HepG2 (cell line): Measurements from ENCODE around the gene PDGFA. TPM values are rescaled to one million over a fixed set of nuclear protein-coding genes. Genes with fewer than 3 reads are reported as not detected.

Experiments
- FOSL2 ChIP-seq: sonication (generic); formaldehyde crosslinking; IDR thresholded peaks from 2 replicates; pipeline ENCODE4 v1.4.0; 2020; ENCODE audit warnings: missing genetic modification reagents
- KDM2A ChIP-seq: sonication (generic); formaldehyde crosslinking; IDR thresholded peaks from 2 replicates; pipeline ENCODE4 v1.4.0; 2020; ENCODE audit warnings: low read depth, missing genetic modification reagents, borderline replicate concordance
- MED1 ChIP-seq: sonication (generic); formaldehyde crosslinking; IDR thresholded peaks from 2 replicates; pipeline ENCODE4 v1.4.0; 2020; ENCODE audit warnings: missing genetic modification reagents
- NR2F1 ChIP-seq, 2 experiments: fragments of 450-650 bp in 1 of 2; formaldehyde crosslinking in 1 of 2; IDR thresholded peaks; 2 replicates each; pipeline versions ENCODE4 v1.5.0 to v1.6.1; 2016 to 2020; ENCODE audit warnings: mild to moderate bottlenecking in 1 of 2, missing compliant biosample characterization in 1 of 2, missing genetic modification reagents in 1 of 2, moderate library complexity in 1 of 2
- NR2F6 ChIP-seq, 2 experiments: IDR thresholded peaks; 2 replicates each; pipeline ENCODE4 v1.6.1; 2016; ENCODE audit warnings: antibody characterized with exemption in 1 of 2, mild to moderate bottlenecking in 1 of 2
- RXRB ChIP-seq: IDR thresholded peaks from 2 replicates; pipeline ENCODE4 v1.6.1; 2016; ENCODE audit warnings: borderline replicate concordance, missing genetic modification reagents, missing compliant biosample characterization
- ZKSCAN1 ChIP-seq: fragments of 150-350 bp; IDR thresholded peaks from 2 replicates; pipeline ENCODE4 v1.6.1; 2014; ENCODE audit warnings: low read length
- polyA plus RNA-seq, 8 experiments: library from polyadenylated mRNA; depleted of rRNA in 3 of 8; stranded (reverse) in 7 of 8; unstranded in 1 of 8; fragments of >200 nt; fragmentation: Illumina TruSeq in 4 of 8; extraction: Trizol in 4 of 8; gene quantifications; 2 replicates each; pipeline versions ENCODE4 v1.2.1 to v1.2.3, GENCODE V29; 2011 to 2016; ENCODE audit warnings: low read depth in 4 of 8, missing spikeins in 1 of 8, mixed read lengths in 1 of 8; ENCODE audit not compliant: insufficient read depth in 1 of 8
- total RNA-seq, 5 experiments: library from RNA; depleted of rRNA; stranded (reverse); fragments of >200 nt; fragmentation: Illumina TruSeq; extraction: Trizol; gene quantifications; 2 replicates each; pipeline ENCODE4 v1.2.3, GENCODE V29; 2016; ENCODE audit warnings: low read depth in 1 of 5
- TF ChIP-seq, protein P1 (sequence below): fragments of 450-650 bp; IDR thresholded peaks from 2 replicates; pipeline ENCODE4 v1.6.1; 2017; ENCODE audit warnings: mild to moderate bottlenecking
- TF ChIP-seq, protein P2 (sequence below): sonication (generic); formaldehyde crosslinking; IDR thresholded peaks from 2 replicates; pipeline ENCODE4 v1.4.0; 2020; ENCODE audit warnings: missing genetic modification reagents, mild to moderate bottlenecking, borderline replicate concordance
- TF ChIP-seq, protein P3 (sequence below): sonication (generic); formaldehyde crosslinking; IDR thresholded peaks from 2 replicates; pipeline ENCODE4 v1.5.0; 2020; ENCODE audit warnings: missing genetic modification reagents
- TF ChIP-seq, protein P4 (sequence below): IDR thresholded peaks from 2 replicates; pipeline ENCODE4 v1.6.1; 2016; ENCODE audit warnings: mild to moderate bottlenecking, missing biosample characterization, missing genetic modification reagents

Gene PDGFA
- total and polyA plus RNA-seq, 2 of the 13 experiments (the other 11 are each of a cell fraction or from before 2014, with no cell fraction given) = 1.5 to 3.4 TPM

DNA sequence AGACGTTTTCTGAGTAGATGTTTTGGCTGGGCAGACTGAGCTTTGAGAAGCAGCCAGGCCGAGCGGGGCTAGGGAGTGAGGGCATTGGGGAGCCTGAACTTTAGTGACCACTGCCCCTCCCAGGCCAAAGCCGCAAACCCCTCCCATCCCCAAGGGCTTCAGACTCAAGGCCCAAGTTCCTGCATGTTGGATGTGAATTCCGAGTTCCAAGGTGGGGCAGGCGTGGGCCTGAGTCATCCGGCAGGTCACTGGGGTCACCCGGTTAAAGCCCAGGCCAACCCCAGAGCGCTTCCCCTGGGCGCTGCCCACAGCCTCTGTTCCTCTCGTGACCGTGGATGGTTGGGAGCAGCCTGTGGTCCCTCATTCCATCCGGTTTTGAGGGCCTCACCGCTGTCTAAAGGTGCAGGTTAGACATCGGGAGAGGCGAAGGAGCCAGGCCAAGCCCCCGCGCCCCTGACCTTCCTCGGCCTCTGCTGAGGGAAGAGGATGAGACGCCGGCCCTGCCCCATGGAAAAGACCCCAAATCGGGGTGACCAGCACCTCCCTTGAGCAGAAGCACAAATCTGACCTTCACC lies 6.9 kb upstream of the PDGFA start (continued):
- TF ChIP-seq MED1 (CRISPR knock-in tag) = no peak
- TF ChIP-seq ZKSCAN1 = no peak
- TF ChIP-seq, protein P1, sequence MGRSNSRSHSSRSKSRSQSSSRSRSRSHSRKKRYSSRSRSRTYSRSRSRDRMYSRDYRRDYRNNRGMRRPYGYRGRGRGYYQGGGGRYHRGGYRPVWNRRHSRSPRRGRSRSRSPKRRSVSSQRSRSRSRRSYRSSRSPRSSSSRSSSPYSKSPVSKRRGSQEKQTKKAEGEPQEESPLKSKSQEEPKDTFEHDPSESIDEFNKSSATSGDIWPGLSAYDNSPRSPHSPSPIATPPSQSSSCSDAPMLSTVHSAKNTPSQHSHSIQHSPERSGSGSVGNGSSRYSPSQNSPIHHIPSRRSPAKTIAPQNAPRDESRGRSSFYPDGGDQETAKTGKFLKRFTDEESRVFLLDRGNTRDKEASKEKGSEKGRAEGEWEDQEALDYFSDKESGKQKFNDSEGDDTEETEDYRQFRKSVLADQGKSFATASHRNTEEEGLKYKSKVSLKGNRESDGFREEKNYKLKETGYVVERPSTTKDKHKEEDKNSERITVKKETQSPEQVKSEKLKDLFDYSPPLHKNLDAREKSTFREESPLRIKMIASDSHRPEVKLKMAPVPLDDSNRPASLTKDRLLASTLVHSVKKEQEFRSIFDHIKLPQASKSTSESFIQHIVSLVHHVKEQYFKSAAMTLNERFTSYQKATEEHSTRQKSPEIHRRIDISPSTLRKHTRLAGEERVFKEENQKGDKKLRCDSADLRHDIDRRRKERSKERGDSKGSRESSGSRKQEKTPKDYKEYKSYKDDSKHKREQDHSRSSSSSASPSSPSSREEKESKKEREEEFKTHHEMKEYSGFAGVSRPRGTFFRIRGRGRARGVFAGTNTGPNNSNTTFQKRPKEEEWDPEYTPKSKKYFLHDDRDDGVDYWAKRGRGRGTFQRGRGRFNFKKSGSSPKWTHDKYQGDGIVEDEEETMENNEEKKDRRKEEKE = no peak
- TF ChIP-seq NR2F1 (CRISPR knock-in tag; IDR thresholded peaks at IDR 0.05) = peak in 1 of 2 experiments; percentile 42; a peak in 1 of 4 replicates
- no peak for TF ChIP-seq RXRB
- TF ChIP-seq, protein P2, sequence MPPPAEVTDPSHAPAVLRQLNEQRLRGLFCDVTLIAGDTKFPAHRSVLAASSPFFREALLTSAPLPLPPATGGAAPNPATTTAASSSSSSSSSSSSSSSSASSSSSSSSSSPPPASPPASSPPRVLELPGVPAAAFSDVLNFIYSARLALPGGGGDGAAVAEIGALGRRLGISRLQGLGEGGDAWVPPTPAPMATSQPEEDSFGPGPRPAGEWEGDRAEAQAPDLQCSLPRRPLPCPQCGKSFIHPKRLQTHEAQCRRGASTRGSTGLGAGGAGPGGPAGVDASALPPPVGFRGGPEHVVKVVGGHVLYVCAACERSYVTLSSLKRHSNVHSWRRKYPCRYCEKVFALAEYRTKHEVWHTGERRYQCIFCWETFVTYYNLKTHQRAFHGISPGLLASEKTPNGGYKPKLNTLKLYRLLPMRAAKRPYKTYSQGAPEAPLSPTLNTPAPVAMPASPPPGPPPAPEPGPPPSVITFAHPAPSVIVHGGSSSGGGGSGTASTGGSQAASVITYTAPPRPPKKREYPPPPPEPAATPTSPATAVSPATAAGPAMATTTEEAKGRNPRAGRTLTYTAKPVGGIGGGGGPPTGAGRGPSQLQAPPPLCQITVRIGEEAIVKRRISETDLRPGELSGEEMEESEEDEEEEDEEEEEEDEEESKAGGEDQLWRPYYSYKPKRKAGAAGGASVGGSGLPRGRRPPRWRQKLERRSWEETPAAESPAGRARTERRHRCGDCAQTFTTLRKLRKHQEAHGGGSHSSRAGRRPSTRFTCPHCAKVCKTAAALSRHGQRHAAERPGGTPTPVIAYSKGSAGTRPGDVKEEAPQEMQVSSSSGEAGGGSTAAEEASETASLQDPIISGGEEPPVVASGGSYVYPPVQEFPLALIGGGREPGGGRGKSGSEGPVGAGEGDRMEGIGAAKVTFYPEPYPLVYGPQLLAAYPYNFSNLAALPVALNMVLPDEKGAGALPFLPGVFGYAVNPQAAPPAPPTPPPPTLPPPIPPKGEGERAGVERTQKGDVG (CRISPR knock-in tag) = no peak
- TF ChIP-seq KDM2A (CRISPR knock-in tag) = no peak
- TF ChIP-seq NR2F6 (IDR thresholded peaks at IDR 0.05) = no peak
- peak; percentile 42; the same call in 1 of the 2 replicates for TF ChIP-seq NR2F6 (CRISPR knock-in tag; IDR thresholded peaks at IDR 0.05)
- TF ChIP-seq, protein P3, sequence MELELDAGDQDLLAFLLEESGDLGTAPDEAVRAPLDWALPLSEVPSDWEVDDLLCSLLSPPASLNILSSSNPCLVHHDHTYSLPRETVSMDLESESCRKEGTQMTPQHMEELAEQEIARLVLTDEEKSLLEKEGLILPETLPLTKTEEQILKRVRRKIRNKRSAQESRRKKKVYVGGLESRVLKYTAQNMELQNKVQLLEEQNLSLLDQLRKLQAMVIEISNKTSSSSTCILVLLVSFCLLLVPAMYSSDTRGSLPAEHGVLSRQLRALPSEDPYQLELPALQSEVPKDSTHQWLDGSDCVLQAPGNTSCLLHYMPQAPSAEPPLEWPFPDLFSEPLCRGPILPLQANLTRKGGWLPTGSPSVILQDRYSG (CRISPR knock-in tag) = no peak
- TF ChIP-seq, protein P4, sequence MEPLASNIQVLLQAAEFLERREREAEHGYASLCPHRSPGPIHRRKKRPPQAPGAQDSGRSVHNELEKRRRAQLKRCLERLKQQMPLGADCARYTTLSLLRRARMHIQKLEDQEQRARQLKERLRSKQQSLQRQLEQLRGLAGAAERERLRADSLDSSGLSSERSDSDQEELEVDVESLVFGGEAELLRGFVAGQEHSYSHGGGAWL = no peak
- peak; percentile 56 for TF ChIP-seq FOSL2 (CRISPR knock-in tag)
